ENCODE results near the gene MOSPD2.

- TF ChIP-seq, protein P1, sequence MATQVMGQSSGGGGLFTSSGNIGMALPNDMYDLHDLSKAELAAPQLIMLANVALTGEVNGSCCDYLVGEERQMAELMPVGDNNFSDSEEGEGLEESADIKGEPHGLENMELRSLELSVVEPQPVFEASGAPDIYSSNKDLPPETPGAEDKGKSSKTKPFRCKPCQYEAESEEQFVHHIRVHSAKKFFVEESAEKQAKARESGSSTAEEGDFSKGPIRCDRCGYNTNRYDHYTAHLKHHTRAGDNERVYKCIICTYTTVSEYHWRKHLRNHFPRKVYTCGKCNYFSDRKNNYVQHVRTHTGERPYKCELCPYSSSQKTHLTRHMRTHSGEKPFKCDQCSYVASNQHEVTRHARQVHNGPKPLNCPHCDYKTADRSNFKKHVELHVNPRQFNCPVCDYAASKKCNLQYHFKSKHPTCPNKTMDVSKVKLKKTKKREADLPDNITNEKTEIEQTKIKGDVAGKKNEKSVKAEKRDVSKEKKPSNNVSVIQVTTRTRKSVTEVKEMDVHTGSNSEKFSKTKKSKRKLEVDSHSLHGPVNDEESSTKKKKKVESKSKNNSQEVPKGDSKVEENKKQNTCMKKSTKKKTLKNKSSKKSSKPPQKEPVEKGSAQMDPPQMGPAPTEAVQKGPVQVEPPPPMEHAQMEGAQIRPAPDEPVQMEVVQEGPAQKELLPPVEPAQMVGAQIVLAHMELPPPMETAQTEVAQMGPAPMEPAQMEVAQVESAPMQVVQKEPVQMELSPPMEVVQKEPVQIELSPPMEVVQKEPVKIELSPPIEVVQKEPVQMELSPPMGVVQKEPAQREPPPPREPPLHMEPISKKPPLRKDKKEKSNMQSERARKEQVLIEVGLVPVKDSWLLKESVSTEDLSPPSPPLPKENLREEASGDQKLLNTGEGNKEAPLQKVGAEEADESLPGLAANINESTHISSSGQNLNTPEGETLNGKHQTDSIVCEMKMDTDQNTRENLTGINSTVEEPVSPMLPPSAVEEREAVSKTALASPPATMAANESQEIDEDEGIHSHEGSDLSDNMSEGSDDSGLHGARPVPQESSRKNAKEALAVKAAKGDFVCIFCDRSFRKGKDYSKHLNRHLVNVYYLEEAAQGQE (IDR thresholded peaks at IDR 0.05; ENCODE audit: insufficient replicate concordance, low read depth) = no peak
- no peak for TF ChIP-seq GABPA (IDR thresholded peaks at IDR 0.05; ENCODE audit: low read depth)
- TF ChIP-seq, protein P2, sequence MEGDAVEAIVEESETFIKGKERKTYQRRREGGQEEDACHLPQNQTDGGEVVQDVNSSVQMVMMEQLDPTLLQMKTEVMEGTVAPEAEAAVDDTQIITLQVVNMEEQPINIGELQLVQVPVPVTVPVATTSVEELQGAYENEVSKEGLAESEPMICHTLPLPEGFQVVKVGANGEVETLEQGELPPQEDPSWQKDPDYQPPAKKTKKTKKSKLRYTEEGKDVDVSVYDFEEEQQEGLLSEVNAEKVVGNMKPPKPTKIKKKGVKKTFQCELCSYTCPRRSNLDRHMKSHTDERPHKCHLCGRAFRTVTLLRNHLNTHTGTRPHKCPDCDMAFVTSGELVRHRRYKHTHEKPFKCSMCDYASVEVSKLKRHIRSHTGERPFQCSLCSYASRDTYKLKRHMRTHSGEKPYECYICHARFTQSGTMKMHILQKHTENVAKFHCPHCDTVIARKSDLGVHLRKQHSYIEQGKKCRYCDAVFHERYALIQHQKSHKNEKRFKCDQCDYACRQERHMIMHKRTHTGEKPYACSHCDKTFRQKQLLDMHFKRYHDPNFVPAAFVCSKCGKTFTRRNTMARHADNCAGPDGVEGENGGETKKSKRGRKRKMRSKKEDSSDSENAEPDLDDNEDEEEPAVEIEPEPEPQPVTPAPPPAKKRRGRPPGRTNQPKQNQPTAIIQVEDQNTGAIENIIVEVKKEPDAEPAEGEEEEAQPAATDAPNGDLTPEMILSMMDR (IDR thresholded peaks at IDR 0.05; ENCODE audit: insufficient read depth, low read length) = no peak
Measured at GRCh38 chrX:14826319-14826718, 46.9 kb upstream of the MOSPD2 start.
